H1 (cell line): ENCODE results near the gene CCDC102A.

Experiments used
- BACH1 ChIP-seq: IDR thresholded peaks from 2 replicates; pipeline ENCODE4 v1.6.1; 2012; ENCODE audit warnings: low read length, improper control_type of control experiment
- KDM5A ChIP-seq: fragments of 200-600 bp; IDR thresholded peaks from 2 replicates; pipeline ENCODE4 v1.7.1; 2012; ENCODE audit warnings: mild to moderate bottlenecking, low read length, inconsistent platforms, mixed read lengths
- POLR2A ChIP-seq, 2 experiments: IDR thresholded peaks; 1 replicate in 1 of 2; 2 replicates in 1 of 2; pipeline ENCODE4 v1.6.1; 2011; ENCODE audit warnings: low read depth in 2 of 2, low read length in 2 of 2, mild to moderate bottlenecking in 2 of 2; ENCODE audit errors: control extremely low read depth in 1 of 2
- SP2 ChIP-seq: IDR thresholded peaks from 2 replicates; pipeline ENCODE4 v1.6.1; 2012; ENCODE audit warnings: mild to moderate bottlenecking, low read length, inconsistent platforms
- TEAD4 ChIP-seq: IDR thresholded peaks from 2 replicates; pipeline ENCODE4 v1.6.1; 2012; ENCODE audit warnings: low read depth, low read length, inconsistent platforms, mixed read lengths

- TF ChIP-seq KDM5A, result no peak
- TF ChIP-seq SP2, result no peak
- TF ChIP-seq TEAD4, result no peak
- TF ChIP-seq POLR2A (IDR thresholded peaks at IDR 0.05; ENCODE audit: control extremely low read depth in 1 of 2, low read depth in 2 of 2, low read length in 2 of 2), result no peak
- no peak for TF ChIP-seq BACH1
Measured at GRCh38 chr16:57513371-57514102, 22.8 kb downstream of the CCDC102A start.
